H9 (cell line): Measurements from ENCODE around the gene ELOA. TPM values are rescaled to one million over a fixed set of nuclear protein-coding genes. Genes with fewer than 3 reads are reported as not detected.
A peak's percentile ranks its signal among the peaks of the same experiment; 100 is the strongest.

Experiments
- DNase-seq: peaks from one replicate; pipeline ENCODE4 v3.0.0-alpha.2; 2017
- H2AFZ ChIP-seq: one replicate; pipeline ENCODE4 v1.6.1; 2013; ENCODE audit warnings: mild to moderate bottlenecking, low read length, control low read depth, moderate library complexity
- H2AK5ac ChIP-seq: 2 replicates; pipeline ENCODE4 v1.6.1; 2013; ENCODE audit warnings: low read length, control low read depth, mixed read lengths; ENCODE audit not compliant: insufficient read length
- H2BK120ac ChIP-seq: one replicate; pipeline ENCODE4 v1.6.1; 2013; ENCODE audit warnings: low read depth, mild to moderate bottlenecking, low read length, control low read depth, inconsistent platforms; ENCODE audit not compliant: poor library complexity, severe bottlenecking
- H2BK12ac ChIP-seq: 2 replicates; pipeline ENCODE4 v1.6.1; 2013; ENCODE audit warnings: low read length, control low read depth, mixed read lengths, low read depth; ENCODE audit not compliant: insufficient read length
- H2BK15ac ChIP-seq: 2 replicates; pipeline ENCODE4 v1.6.1; 2013; ENCODE audit warnings: low read depth, low read length, control low read depth
- H2BK20ac ChIP-seq: one replicate; pipeline ENCODE4 v1.6.1; 2013; ENCODE audit warnings: low read depth, mild to moderate bottlenecking, low read length, control low read depth, inconsistent platforms; ENCODE audit not compliant: poor library complexity, severe bottlenecking
- H2BK5ac ChIP-seq: 2 replicates; pipeline ENCODE4 v1.6.1; 2013; ENCODE audit warnings: low read length, control low read depth, mixed read lengths; ENCODE audit not compliant: insufficient read length
- H3K14ac ChIP-seq: 2 replicates; pipeline ENCODE4 v1.6.1; 2013; ENCODE audit warnings: low read length, control low read depth; ENCODE audit not compliant: insufficient read depth
- H3K18ac ChIP-seq: 2 replicates; pipeline ENCODE4 v1.6.1; 2013; ENCODE audit warnings: low read depth, mild to moderate bottlenecking, mixed read lengths, low read length, control low read depth; ENCODE audit not compliant: insufficient read length
- H3K23ac ChIP-seq: 2 replicates; pipeline ENCODE4 v1.6.1; 2013; ENCODE audit warnings: low read length, control low read depth, mixed read lengths, low read depth; ENCODE audit not compliant: insufficient read length
- H3K23me2 ChIP-seq: 2 replicates; pipeline ENCODE4 v1.6.1; 2013; ENCODE audit warnings: low read depth, mild to moderate bottlenecking, mixed read lengths, low read length, control low read depth; ENCODE audit not compliant: insufficient read length, poor library complexity, severe bottlenecking
- H3K27ac ChIP-seq: 2 replicates; pipeline ENCODE4 v1.5.1; 2013; ENCODE audit warnings: low read length, control low read depth, mixed read lengths, low read depth; ENCODE audit not compliant: insufficient read length
- H3K27me3 ChIP-seq: 2 replicates; pipeline ENCODE4 v1.6.1; 2013; ENCODE audit warnings: low read length, control low read depth, inconsistent platforms; ENCODE audit not compliant: insufficient read depth
- H3K4ac ChIP-seq: 2 replicates; pipeline ENCODE4 v1.6.1; 2013; ENCODE audit warnings: low read depth, mild to moderate bottlenecking, control low read depth, inconsistent platforms, low read length, moderate library complexity
- H3K4me1 ChIP-seq: 2 replicates; pipeline ENCODE4 v1.6.1; 2013; ENCODE audit warnings: low read length, control low read depth, inconsistent platforms; ENCODE audit not compliant: insufficient read depth
- H3K4me2 ChIP-seq: 2 replicates; pipeline ENCODE4 v1.6.1; 2013; ENCODE audit warnings: low read length, control low read depth, mixed read lengths; ENCODE audit not compliant: insufficient read length, insufficient read depth
- H3K56ac ChIP-seq: 2 replicates; pipeline ENCODE4 v1.6.1; 2013; ENCODE audit warnings: low read depth, mild to moderate bottlenecking, mixed read lengths, low read length, control low read depth; ENCODE audit not compliant: insufficient read length
- H3K79me1 ChIP-seq: 2 replicates; pipeline ENCODE4 v1.6.1; 2013; ENCODE audit warnings: low read depth, mild to moderate bottlenecking, moderate library complexity, low read length, control low read depth, inconsistent platforms; ENCODE audit not compliant: insufficient read depth, poor library complexity, severe bottlenecking
- H3K79me2 ChIP-seq: 2 replicates; pipeline ENCODE4 v1.6.1; 2013; ENCODE audit warnings: low read length, control low read depth, inconsistent platforms; ENCODE audit not compliant: insufficient read depth
- H3K9ac ChIP-seq: 2 replicates; pipeline ENCODE4 v1.6.1; 2013; ENCODE audit warnings: low read length, control low read depth, mixed read lengths; ENCODE audit not compliant: insufficient read length; ENCODE audit errors: extremely low read depth
- H3K9me3 ChIP-seq: one replicate; pipeline ENCODE4 v1.6.1; 2013; ENCODE audit warnings: low read depth, low read length, inconsistent platforms; ENCODE audit not compliant: control insufficient read depth
- H3T11ph ChIP-seq: one replicate; pipeline ENCODE4 v1.6.1; 2013; ENCODE audit warnings: mild to moderate bottlenecking, low read length, control low read depth, inconsistent platforms
- H4K20me1 ChIP-seq: one replicate; pipeline ENCODE4 v1.6.1; 2013; ENCODE audit not compliant: control insufficient read depth, insufficient read length, insufficient read depth
- H4K5ac ChIP-seq: 2 replicates; pipeline ENCODE4 v1.6.1; 2013; ENCODE audit warnings: low read depth, mild to moderate bottlenecking, mixed read lengths, low read length, control low read depth; ENCODE audit not compliant: insufficient read length
- H4K8ac ChIP-seq: replicated peaks from 2 replicates; pipeline ENCODE4 v1.6.1; 2013; ENCODE audit warnings: low read length, control low read depth, mixed read lengths, low read depth; ENCODE audit not compliant: insufficient read length
- H4K91ac ChIP-seq: 2 replicates; pipeline ENCODE4 v1.6.1; 2013; ENCODE audit warnings: low read depth, mild to moderate bottlenecking, moderate library complexity, mixed read lengths, low read length, control low read depth; ENCODE audit not compliant: insufficient read length
- H3K27ac Mint-ChIP-seq, 3 experiments: 2 replicates in 2 of 3; 3 replicates in 1 of 3; pipeline ENCODE4 v1.8.0; 2020 to 2021; ENCODE audit warnings: mixed read lengths in 3 of 3, mild to moderate bottlenecking in 1 of 3, moderate library complexity in 1 of 3
- H3K27me3 Mint-ChIP-seq: 2 replicates; pipeline ENCODE4 v1.8.0; 2021; ENCODE audit warnings: low read depth, mild to moderate bottlenecking, moderate library complexity, mixed read lengths
- H3K36me3 Mint-ChIP-seq, 3 experiments: 2 replicates in 2 of 3; 3 replicates in 1 of 3; pipeline ENCODE4 v1.8.0; 2020 to 2021; ENCODE audit warnings: low read depth in 3 of 3, mixed read lengths in 3 of 3; ENCODE audit not compliant: insufficient read depth in 1 of 3
- H3K4me1 Mint-ChIP-seq, 2 experiments: 2 replicates each; pipeline ENCODE4 v1.8.0; 2020; ENCODE audit warnings: mixed read lengths in 2 of 2
- H3K4me3 Mint-ChIP-seq, 2 experiments: 2 replicates in 1 of 2; 3 replicates in 1 of 2; pipeline ENCODE4 v1.8.0; 2020 to 2021; ENCODE audit warnings: mild to moderate bottlenecking in 2 of 2, mixed read lengths in 2 of 2, moderate library complexity in 1 of 2
- H3K9me3 Mint-ChIP-seq, 2 experiments: 2 replicates in 1 of 2; 3 replicates in 1 of 2; pipeline ENCODE4 v1.8.0; 2020; ENCODE audit warnings: mild to moderate bottlenecking in 2 of 2, mixed read lengths in 2 of 2, moderate library complexity in 1 of 2
- CTCF ChIP-seq: fragments of 200-600 bp; sonication (generic); conservative IDR thresholded peaks from 3 replicates; pipeline ENCODE4 v1.8.0; 2021; ENCODE audit warnings: antibody characterized with exemption, mild to moderate bottlenecking
- WGBS: extraction: QIAGEN DNeasy Blood & Tissue Kit; methylation state at CpG from one replicate; pipeline ENCODE4 v1.1.7; 2013; ENCODE audit warnings: missing lambda C conversion rate, low lambda C conversion rate, mixed read lengths; ENCODE audit not compliant: insufficient read length; ENCODE audit errors: extremely low coverage; 5-methylcytosine and 5-hydroxymethylcytosine counted together
- total RNA-seq: library from RNA; stranded (reverse); gene quantifications from 2 replicates; pipeline ENCODE4 v1.2.1, GENCODE V29; 2021

Gene ELOA
- total RNA-seq, 1 experiment from 2014 or later = 66.2 TPM

GRCh38 chr1:23701996-23702395 lies 41.3 kb upstream of the ELOA start:
- Histone ChIP-seq H3K18ac (no peak overlapping the region), H3K27ac (no peak overlapping the region), H3K14ac (no peak overlapping the region), H2BK20ac (no peak overlapping the region), H4K91ac (no peak overlapping the region), H2AFZ (no peak overlapping the region), H4K20me1 (no peaks in the 10 kb centered on the region), H3K9me3 (no peaks in the 10 kb centered on the region), H3K79me1 (peaks cover 4% of the 10 kb centered on the region), H3K27me3 (no peaks in the 10 kb centered on the region), H3K23me2 (no peaks in the 10 kb centered on the region), H2BK120ac (no peak overlapping the region), H2BK15ac (no peak overlapping the region), H3K4me2 (no peak overlapping the region), H3K56ac (no peak overlapping the region), H2BK5ac (no peak overlapping the region), H2BK12ac (no peak overlapping the region), H3K79me2 (no peaks in the 10 kb centered on the region; the same call in 1 of the 2 replicates), H3K9ac (no peak overlapping the region), H4K5ac (no peak overlapping the region), H4K8ac (no peak overlapping the region), H3K4me1 (no peaks in the 10 kb centered on the region), H3K4ac (no peak overlapping the region), H3T11ph (no peak overlapping the region), H2AK5ac (no peak overlapping the region), H3K23ac (no peak overlapping the region)
- TF ChIP-seq CTCF = no peak
- Mint-ChIP-seq H3K4me1 (no peaks in the 10 kb centered on the region), H3K27ac (peak overlapping the region in 1 of 3 experiments; percentile 61; a peak in 1 of 7 replicates), H3K36me3 (peaks cover 48 to 69% (median 63%) of the 10 kb centered on the region in 3 experiments; a peak in 6 of 7 replicates), H3K27me3 (no peaks in the 10 kb centered on the region; the same call in 1 of the 2 replicates), H3K4me3 (no peak overlapping the region), H3K9me3 (no peaks in the 10 kb centered on the region)
- WGBS = no CpG with 5 or more reads among the region's 5 CpGs
- DNase-seq = no peak
